ENCODE measurements around the gene CDX1.

The CDX1 gene

DNA sequence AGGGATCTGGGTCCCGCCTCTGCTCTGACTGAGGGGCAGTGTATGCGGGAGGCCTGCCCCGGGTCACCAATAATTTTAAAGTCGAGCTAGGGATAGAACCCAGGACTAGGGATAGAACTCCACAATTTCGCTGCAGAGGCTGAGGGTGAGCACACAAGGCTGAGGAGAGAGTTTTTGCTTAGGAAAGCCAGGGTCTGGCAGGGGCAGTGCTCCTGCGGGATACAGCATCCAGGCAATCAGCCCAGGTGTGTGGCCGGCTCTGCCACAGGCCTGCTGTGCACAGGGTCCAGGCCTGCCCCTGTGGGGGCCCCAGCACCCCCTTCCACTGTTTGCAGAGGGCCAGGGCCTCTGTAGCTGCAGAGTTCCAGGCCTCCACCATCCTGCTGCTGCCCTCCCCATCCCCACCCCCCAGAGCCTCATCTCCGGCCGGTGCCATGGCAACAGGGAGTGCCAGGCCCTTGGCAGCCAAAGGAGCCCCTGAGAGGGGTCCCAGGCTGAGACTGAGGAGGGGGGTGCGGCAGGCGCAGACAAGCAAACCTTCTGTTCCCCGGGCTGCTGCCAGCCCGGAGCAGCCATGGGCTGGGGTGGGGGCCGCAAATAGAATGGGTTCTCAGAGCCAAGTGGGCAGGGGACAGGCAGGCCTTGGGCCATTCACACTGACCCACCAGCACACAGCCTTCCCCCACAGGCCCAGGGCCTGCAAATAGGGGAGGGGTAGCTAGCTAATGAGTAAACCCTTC is 19.5 kb upstream of the CDX1 start:
- no peak for DNase-seq

DNA sequence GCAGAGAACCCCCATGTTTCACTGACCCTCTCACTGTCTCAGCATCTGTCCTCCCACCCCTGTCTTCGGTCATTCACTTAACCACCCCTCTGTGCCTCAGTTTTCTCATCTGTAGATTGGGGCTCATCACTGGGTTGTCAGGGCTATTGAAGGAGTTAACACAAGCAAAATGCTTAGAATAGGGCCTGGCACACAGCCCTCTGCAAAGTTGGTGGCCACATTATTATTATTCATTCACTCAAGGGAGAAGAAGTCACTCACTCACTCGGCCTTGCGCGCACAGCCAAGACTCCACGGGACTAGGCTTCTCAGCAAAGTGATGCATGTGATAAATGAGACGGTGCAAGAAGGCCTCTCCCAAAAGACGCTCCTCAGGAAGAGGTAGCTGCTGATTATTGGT is 18.9 kb upstream of the CDX1 start:
- DNase-seq = no peak

- DNase-seq = no peak
Observed at GRCh38 chr5:150148117-150148927, 18.3 kb upstream of the CDX1 start.

DNA sequence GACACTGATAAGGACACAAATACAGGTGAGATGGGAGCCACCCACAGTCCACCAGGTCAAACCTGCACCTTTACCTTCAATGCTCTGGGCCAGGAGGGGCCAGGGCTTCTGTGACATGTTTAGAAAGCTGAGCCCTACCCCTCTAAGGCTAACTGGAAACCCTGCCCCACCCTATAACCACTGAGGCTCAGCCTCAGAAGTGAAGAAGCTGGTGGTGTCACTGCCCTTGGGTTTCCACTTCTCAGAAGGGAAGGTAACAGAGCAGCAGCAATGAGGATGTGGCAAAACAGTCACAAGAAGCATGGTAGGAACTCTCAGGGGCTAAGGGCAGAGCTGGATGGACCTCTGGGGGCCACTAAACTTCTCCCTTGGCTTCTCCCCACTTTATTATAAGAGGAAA is 17.0 kb upstream of the CDX1 start:
- DNase-seq = no peak

DNA sequence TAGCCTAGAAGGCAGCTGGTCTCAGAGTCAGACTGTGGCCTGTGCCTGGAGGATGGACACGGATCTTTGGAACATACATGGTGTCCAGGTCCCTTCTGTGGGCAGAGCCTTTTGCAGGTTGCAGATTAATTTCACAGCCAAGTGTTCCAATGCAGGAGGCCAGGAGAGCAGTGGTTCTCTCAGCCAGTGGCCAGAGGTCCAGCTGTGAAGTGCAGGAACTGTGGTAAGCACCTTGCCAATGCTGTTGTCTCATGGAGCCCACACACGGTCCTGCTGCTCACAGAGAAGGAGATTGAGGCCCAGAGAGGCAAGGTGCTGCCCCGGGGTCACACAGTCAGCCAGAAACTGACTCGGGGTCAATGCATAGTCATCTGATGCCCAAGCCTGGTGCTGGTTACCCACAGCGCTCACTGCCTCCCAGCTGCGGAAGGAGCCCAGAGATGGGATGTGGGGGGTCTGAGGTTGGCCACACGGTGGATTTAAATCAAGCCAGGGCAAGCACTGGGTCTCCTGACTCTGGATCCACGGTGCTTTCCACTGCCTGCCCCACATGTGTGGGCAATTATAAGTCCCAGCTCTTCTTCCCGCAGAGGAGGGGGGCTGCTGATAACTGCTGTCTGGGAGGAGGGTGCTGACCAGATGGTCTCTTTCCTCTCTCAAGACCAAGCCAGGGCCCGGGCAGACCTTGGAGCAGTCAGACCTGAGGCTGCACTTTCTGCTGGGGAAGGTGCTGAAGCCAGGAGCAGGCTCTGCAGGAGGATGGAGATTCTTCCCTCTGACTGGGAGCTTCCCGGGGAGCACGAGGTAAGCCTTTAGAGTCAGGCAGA is 13.7 kb upstream of the CDX1 start:
- DNase-seq = no peak

DNA sequence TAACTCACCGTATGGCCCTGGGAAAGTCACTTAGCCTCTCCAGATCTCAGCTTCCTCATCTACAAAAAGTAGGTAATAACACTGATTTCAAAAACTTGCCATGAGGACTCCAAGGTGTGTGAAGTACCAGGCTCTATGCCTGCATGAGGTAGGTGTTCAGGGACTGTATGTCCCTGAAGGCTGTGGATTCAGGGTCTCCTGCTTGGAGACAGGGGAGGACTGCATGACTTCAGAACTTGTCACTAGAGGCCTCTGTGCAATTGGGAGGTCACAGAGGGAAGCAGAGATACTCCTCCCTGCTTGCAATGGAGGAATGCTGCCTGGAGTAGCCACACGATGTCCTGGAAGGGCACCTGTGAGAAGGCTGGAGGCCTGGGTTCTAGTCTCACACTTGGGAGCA is 13.1 kb upstream of the CDX1 start:
- DNase-seq = no peak

- no peak for DNase-seq
Observed at GRCh38 chr5:150153957-150154617, 12.5 kb upstream of the CDX1 start.

DNA sequence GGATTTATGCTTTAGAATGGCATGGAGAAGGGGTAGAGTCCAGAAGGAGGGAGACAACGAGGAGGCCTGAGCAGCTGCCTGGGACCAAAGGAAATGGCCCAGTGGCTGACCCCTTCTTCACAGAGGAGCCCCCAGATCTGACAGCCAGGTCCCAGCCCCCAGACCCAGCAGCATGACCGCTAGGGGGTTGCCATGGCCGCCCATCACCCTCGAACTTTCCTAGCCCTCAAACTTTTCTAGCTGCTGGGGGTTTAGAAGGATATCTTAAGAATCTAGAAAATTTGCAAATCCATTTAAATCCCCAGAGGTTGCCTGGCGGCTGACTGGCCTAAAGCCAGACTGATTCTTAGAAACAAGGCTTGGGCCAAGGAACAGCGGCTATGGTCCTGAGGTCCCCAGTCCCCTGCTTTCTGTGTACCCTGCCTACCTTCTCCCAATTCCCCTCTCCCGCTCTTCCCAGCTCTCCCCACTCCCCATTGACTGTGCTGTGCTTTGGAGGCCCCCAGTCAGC is 11.9 kb upstream of the CDX1 start:
- no peak for DNase-seq

DNA sequence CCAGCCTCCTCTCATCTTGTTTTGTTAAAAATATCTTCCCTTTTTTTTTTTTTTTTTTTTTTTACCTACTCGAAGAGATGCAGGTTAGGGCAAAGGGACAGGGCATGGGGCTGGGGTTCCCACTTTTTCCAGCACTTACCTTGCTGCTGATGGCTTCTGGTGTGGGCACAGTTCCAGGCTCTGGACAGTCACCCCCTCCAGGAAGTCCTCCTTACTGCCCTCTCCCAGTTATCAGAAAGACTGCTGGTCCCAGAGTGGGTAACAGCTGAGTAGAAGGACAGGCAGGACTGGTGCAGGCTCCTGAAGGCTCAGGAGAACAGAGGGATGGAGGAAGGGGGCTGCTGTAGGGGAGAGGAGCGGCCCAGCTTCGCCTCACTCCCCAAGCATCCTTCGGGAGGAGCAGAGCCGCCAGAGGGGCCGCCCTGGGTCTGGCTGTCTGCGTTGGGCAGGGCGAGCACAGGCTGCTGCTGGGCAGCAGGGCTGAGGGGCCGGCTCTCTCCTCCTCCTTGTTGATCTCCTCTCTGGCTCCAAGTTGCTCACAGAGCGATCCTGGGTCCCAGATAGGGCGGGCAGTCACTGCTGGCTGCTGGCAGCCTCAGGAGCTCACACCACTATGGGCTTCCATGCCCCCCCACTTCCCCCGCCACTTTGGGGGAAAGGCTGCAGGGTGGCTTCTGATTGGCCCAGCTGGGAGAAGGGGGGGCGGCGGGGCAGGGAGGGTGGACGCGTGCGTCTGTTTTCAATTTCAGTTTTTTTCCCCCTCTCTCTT is 11.1 kb upstream of the CDX1 start, which contains the start of gene PDGFRB:
Gene PDGFRB (minus strand): TSS at position 588 of the 769 bp plus-strand sequence. CDS start 18,798 bp downstream, outside the sequence.
- DNase-seq = no peak

DNA sequence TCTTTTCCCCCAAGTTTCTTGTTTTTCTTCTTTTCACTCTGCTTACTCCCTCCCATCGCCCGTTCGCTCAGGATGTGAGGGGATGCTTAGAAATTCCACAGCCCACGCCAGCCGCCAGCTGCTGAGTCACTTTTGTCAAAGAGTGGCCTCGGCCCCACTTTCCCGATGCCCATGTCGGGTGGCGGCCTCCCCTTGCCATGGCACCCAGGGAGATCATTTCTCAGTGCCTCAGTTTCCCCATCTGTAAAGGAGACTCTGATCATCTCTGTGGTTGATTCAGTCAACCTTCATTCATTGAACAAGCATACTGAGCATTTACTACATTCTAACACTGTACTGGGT is 10.6 kb upstream of the CDX1 start:
- no peak for DNase-seq

DNA sequence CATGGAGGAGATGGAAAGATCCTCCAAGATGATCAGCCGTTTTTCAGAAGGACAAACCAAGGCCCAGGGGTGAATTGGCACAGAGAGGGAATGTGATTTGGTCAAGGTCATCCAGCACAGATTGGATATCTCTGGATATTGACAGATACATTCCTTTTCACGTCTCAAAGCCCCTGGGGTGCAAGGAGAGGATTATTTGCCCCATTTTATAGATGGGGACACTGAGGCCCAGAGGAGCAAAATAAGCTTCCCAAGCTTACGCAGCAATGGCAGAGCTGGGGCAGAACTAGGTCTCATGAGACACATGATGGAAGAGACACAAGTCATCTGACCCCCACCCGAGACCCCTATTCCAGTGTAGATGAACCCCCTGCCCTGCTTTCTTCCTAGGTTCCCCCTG is 10.0 kb upstream of the CDX1 start:
- DNase-seq = no peak

DNA sequence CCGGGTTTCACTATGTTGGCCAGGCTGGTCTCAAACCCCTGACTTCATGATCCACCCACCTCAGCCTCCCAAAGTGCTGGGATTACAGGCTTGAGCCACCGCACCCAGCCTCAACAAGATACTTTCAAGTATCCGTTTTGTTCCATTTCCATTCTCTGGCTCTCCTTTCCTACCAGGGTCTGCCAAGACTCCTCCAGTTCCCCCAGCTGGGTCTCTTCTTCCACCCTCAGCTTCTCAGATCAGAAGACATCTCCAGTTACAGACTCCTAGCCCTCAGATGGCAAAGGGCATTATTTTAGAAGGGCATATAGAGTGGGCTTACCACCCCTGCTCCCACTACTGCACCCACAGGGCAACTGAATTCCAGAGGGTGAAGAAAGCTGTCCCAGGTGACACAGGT is 9.4 kb upstream of the CDX1 start:
- DNase-seq = no peak

DNA sequence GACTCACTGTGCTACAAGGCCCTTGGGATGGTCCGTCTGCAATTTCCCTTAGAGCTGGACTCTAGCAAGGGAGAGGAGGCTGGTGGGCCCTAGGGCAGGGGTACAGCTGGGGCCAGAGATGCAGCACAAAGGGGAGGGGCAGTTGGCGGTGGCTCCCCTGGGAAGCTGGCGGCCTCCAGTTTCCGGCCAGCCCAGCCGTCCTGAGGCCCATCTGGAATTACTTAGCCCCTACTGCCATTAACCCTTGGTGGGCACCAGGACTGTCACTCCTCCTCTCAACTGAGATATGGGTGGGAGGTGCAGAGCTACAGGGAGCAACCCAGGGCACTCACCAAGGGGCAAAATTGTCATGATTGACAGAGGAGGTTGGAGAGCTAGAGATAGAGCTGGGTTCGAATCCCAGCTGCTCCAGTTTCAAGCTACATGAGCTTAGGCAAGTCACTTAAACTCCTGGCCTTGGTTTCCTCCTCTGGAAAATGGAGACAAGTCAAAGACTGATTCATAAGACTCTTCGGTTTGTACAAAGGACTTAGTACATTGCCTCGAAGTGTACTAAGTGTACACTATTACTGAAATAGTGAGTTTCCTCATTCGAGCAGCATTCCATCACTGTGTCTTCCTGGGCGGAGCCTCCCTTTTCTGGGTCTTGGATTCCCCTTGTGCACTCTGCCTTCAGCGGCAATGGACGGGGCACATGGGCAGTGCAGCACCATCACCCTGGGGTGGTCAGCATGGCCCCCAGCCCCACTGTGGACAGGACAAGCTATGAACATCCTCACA is 8.2 kb upstream of the CDX1 start:
- DNase-seq = no peak

GRCh38 chr5:150159031-150159430 is 7.5 kb upstream of the CDX1 start:
- DNase-seq = no peak

- no peak for DNase-seq
Observed at GRCh38 chr5:150159741-150160179, 6.8 kb upstream of the CDX1 start.

- DNase-seq = no peak
Observed at GRCh38 chr5:150160448-150161081, 6.0 kb upstream of the CDX1 start.

- peak; percentile 43 to 76 (median 60) for DNase-seq
Observed at GRCh38 chr5:150161242-150162141, 5.1 kb upstream of the CDX1 start.

GRCh38 chr5:150162142-150162513 is 4.5 kb upstream of the CDX1 start:
- DNase-seq = no peak

- DNase-seq = no peak
Observed at GRCh38 chr5:150163035-150163434, 3.5 kb upstream of the CDX1 start.

Measured in activated CD4-positive, CD25-positive, alpha-beta regulatory T cell (primary cell).